Heart right ventricle (tissue), 16 donors: Measurements from ENCODE around the gene M1AP. TPM values are rescaled to one million over a fixed set of nuclear protein-coding genes. Genes with fewer than 3 reads are reported as not detected.

ENCODE experiments used
- ATAC-seq, 8 donors: fragments of 200-7000 bp; cut with Tn5 transposase; one replicate each; pipeline ENCODE4 v1.9.1; 2020; ENCODE audit warnings: mild to moderate bottlenecking in 8 of 8, moderate library complexity in 8 of 8, moderate number of reproducible peaks in 1 of 8
- DNase-seq, 2 donors: peaks; one replicate each; pipeline ENCODE4 v3.0.0-alpha.2; 2020
- H3K27ac ChIP-seq, 10 donors: fragments of 200-600 bp; sonication (generic) in 2 of 10; one replicate each; pipeline versions ENCODE4 v1.5.0 to v1.8.0; 2020 to 2022; ENCODE audit warnings: mild to moderate bottlenecking in 3 of 10
- H3K27me3 ChIP-seq, 7 donors: fragments of 200-600 bp; one replicate each; pipeline ENCODE4 v1.8.0; 2021 to 2022; ENCODE audit warnings: mild to moderate bottlenecking in 2 of 7
- H3K36me3 ChIP-seq, 9 donors: fragments of 200-600 bp; sonication (generic) in 1 of 9; one replicate each; pipeline versions ENCODE4 v1.5.0 to v1.8.0; 2020 to 2022; ENCODE audit warnings: mild to moderate bottlenecking in 2 of 9
- H3K4me1 ChIP-seq, 9 donors: fragments of 200-600 bp; sonication (generic) in 1 of 9; one replicate each; pipeline versions ENCODE4 v1.5.0 to v1.8.0; 2020 to 2022; ENCODE audit warnings: mild to moderate bottlenecking in 4 of 9
- H3K4me3 ChIP-seq, 10 donors: fragments of 200-600 bp; sonication (generic) in 2 of 10; one replicate each; pipeline versions ENCODE4 v1.5.0 to v1.8.0; 2020 to 2022; ENCODE audit warnings: mild to moderate bottlenecking in 7 of 10, moderate library complexity in 2 of 10
- H3K9me3 ChIP-seq, 11 donors: fragments of 200-600 bp in 10 of 11; sonication (generic) in 2 of 11; one replicate each; pipeline versions ENCODE4 v1.5.0 to v1.8.0; 2013 to 2022; ENCODE audit warnings: mild to moderate bottlenecking in 2 of 11, control low read depth in 1 of 11, moderate library complexity in 1 of 11
- WGBS, 2 donors: extraction: QIAGEN DNeasy Blood & Tissue Kit; methylation state at CpG; one replicate each; pipeline ENCODE4 v1.1.7; 2013; ENCODE audit warnings: inconsistent platforms in 1 of 2; 5-methylcytosine and 5-hydroxymethylcytosine counted together
- intact Hi-C, 10 donors: fragments of 100-400 bp; cut with DNase I; formaldehyde crosslinking; loops; one replicate each; pipeline versions ENCODE4 v1.11.1 to v1.14.2; 2022
- polyA plus RNA-seq, 2 donors: library from polyadenylated mRNA; stranded (reverse); fragments of 200-250 nt; gene quantifications; one replicate each; pipeline ENCODE4 v1.2.3, GENCODE V29; 2013
- total RNA-seq, 10 donors: library from RNA; stranded (reverse); fragmentation: NEBNext Ultra II Directional in 3 of 10; extraction: Animal tissue kit (Norgen Biotek cat#: 25700) in 3 of 10; gene quantifications; one replicate each; pipeline versions ENCODE4 v1.2.1 to v1.2.4, GENCODE V29; 2021 to 2023
- TF ChIP-seq, protein P1 (sequence below), 9 donors: fragments of 200-600 bp; sonication (generic) in 2 of 9; IDR thresholded peaks; one replicate each; pipeline versions ENCODE4 v1.5.0 to v1.8.0; 2021 to 2022; ENCODE audit warnings: antibody characterized with exemption in 9 of 9, mild to moderate bottlenecking in 5 of 9, moderate library complexity in 1 of 9
- donor health status: Arrhythmogenic right ventricular cardiomyopathy.
- donor health status: ischemic (EF 13 %, LVEDD 7.1; RV severe dilation, severe dysfunction).
- donor health status: healthy with polysubstance abuse.
- donor health status: DM: no; HTN: yes; CAD: no.
- donor health status: DM: no; HTN: no; CAD: no.
- donor health status: ischemic (EF 25% LVEDD 6.9; RV normal size, moderate dysfunction).
- donor health status: ischemic (EF 25% LVEDD 5.7; RV mildly dilated, moderate dysfunction).
- donor health status: healthy.
- donor health status: DM: yes; HTN: yes; CAD: no.
- donor health status: Ischemic cardiomyopathy.
- donor health status: ischemic (EF 35%, LVEDD 5.7; RV mildly dilated, moderate dysfunction).
- donor health status: nonischemic (EF 11% LVEDD 7.7; RV severe dilation, severe dysfunction).
- donor health status: DM: yes; HTN: yes; CAD: no.
- donor health status: PGD.
- donor health status: ischemic (EF 29% LVEDD 5.4; RV normal size, mild dysfunction).
- donor health status: nonischemic (EF 23%, LVEDD 6.1; RV moderate dilation, normal function).

Gene M1AP
- total and polyA plus RNA-seq, 12 donors = 0.03 to 0.44 (median 0.18) TPM; not detected in 7

GRCh38 chr2:74540291-74540690 lies 107.8 kb downstream of the M1AP start:
- TF ChIP-seq, protein P1, sequence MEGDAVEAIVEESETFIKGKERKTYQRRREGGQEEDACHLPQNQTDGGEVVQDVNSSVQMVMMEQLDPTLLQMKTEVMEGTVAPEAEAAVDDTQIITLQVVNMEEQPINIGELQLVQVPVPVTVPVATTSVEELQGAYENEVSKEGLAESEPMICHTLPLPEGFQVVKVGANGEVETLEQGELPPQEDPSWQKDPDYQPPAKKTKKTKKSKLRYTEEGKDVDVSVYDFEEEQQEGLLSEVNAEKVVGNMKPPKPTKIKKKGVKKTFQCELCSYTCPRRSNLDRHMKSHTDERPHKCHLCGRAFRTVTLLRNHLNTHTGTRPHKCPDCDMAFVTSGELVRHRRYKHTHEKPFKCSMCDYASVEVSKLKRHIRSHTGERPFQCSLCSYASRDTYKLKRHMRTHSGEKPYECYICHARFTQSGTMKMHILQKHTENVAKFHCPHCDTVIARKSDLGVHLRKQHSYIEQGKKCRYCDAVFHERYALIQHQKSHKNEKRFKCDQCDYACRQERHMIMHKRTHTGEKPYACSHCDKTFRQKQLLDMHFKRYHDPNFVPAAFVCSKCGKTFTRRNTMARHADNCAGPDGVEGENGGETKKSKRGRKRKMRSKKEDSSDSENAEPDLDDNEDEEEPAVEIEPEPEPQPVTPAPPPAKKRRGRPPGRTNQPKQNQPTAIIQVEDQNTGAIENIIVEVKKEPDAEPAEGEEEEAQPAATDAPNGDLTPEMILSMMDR (IDR thresholded peaks at IDR 0.05) = no peak
- ATAC-seq (peak; percentile 71 to 95 (median 89)), DNase-seq (peak; percentile 66 to 73)
- 45 to 54% methylated on average over 5 of the region's 5 CpGs for WGBS, 2 donors
- H3K27me3 ChIP-seq = no peaks in the 10 kb centered on the region
- intact Hi-C loops = no loop called here
- peaks cover 0 to 21% (median 7%) of the 10 kb centered on the region in 9 donors for H3K4me1 ChIP-seq
- peaks cover 0 to 4% (median 0%) of the 10 kb centered on the region in 9 donors for H3K36me3 ChIP-seq
- H3K27ac ChIP-seq = peak overlapping the region; percentile 26 to 86 (median 70)
- no peak overlapping the region for H3K4me3 ChIP-seq
- no peaks in the 10 kb centered on the region for H3K9me3 ChIP-seq

DNA sequence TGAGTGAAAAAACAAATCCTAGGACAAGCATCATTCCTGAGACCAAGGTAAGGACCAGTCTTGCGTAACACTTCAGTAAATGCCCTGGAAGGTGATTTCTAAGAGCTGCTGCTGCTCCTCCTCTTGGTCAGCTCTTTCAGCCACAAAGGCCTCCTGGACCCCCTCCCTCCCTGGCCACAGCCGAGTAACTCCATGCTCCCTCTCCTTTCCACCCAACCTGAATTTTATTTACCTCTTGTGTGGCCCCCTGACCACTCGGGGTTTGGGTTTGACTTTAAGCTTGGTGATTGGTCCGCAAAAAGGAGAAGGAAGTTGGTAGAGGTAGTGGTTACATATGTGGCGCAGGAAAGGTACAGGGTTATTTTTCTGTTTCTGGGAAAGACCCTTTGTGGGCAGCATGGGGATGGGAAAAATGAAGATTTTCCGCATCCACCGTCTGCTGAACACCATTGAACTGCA lies 109.2 kb downstream of the M1AP start:
- Histone ChIP-seq H3K27ac (peak overlapping the region in 1 of 10 donors; percentile 86), H3K4me1 (peaks cover 0 to 21% (median 7%) of the 10 kb centered on the region in 9 donors), H3K27me3 (no peaks in the 10 kb centered on the region), H3K4me3 (no peak overlapping the region), H3K36me3 (peaks cover 0 to 15% (median 0%) of the 10 kb centered on the region in 9 donors), H3K9me3 (no peaks in the 10 kb centered on the region)
- TF ChIP-seq, protein P1 (IDR thresholded peaks at IDR 0.05) = no peak
- 80 to 85% methylated on average over 7 of the region's 7 CpGs for WGBS, 2 donors
- no peak for DNase-seq
- intact Hi-C loops = no loop called here
- ATAC-seq = no peak

DNA sequence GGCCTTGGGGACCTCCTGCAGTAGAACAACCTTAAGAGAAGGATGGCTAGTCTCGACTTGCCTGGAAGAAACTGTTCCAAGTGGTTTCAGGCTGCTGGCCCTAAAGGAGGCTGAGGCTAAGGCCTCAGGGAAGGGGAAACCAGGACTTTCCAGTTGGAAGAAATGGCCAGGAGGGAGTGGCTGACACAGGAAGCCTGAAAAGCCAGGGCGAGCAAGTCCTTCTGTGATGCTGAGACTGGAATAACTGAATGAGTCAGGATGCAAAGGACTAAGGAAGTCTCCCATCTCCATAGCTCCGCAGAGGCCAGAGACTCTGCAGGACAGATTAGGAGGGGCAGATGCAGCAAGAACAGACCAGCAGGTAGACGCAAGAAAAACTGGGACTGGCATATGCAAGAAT lies 111.0 kb downstream of the M1AP start:
- Histone ChIP-seq H3K27me3 (no peaks in the 10 kb centered on the region), H3K4me1 (peaks cover 0 to 19% (median 7%) of the 10 kb centered on the region in 9 donors), H3K9me3 (no peaks in the 10 kb centered on the region), H3K36me3 (peaks cover 0 to 33% (median 11%) of the 10 kb centered on the region in 9 donors), H3K4me3 (no peak overlapping the region), H3K27ac (no peak overlapping the region)
- 62 to 63% methylated on average over 4 of the region's 4 CpGs for WGBS, 2 donors
- no peak for ATAC-seq
- TF ChIP-seq, protein P1 (IDR thresholded peaks at IDR 0.05) = no peak
- DNase-seq = no peak
- intact Hi-C loops = no loop called here

GRCh38 chr2:74536166-74536950 lies 111.8 kb downstream of the M1AP start:
- H3K27ac ChIP-seq = no peak overlapping the region
- no peaks in the 10 kb centered on the region for H3K27me3 ChIP-seq
- intact Hi-C loops = no loop called here
- H3K4me1 ChIP-seq = peaks cover 6 to 26% (median 9%) of the 10 kb centered on the region in 9 donors
- no peak for ATAC-seq
- peaks cover 0 to 41% (median 12%) of the 10 kb centered on the region in 9 donors for H3K36me3 ChIP-seq
- 89 to 91% methylated on average over 23 of the region's 23 CpGs for WGBS, 2 donors
- no peak overlapping the region for H3K4me3 ChIP-seq
- DNase-seq = no peak
- H3K9me3 ChIP-seq = no peaks in the 10 kb centered on the region
- TF ChIP-seq, protein P1 (IDR thresholded peaks at IDR 0.05) = no peak
